Keratinocyte (primary cell): Measurements from ENCODE around the gene CLSTN3.

Source experiments
- EZH2 ChIP-seq: IDR thresholded peaks from one replicate; pipeline ENCODE4 v1.6.1; 2012; ENCODE audit warnings: inconsistent platforms, mild to moderate bottlenecking, low read length, moderate library complexity
- TF ChIP-seq, protein P1 (sequence below), 3 experiments: IDR thresholded peaks in 1 of 3; conservative IDR thresholded peaks in 1 of 3; optimal IDR thresholded peaks in 1 of 3; 2 replicates in 2 of 3; 3 replicates in 1 of 3; pipeline versions ENCODE3 to v1.5.1; 2011; ENCODE audit warnings: low read length in 3 of 3, mild to moderate bottlenecking in 3 of 3, moderate library complexity in 2 of 3, control low read depth in 1 of 3, inconsistent platforms in 1 of 3; ENCODE audit not compliant: insufficient read depth in 2 of 3; ENCODE audit errors: extremely low read depth in 1 of 3

GRCh38 chr12:7141351-7142005 lies 11.3 kb downstream of the CLSTN3 start:
- TF ChIP-seq, protein P1, sequence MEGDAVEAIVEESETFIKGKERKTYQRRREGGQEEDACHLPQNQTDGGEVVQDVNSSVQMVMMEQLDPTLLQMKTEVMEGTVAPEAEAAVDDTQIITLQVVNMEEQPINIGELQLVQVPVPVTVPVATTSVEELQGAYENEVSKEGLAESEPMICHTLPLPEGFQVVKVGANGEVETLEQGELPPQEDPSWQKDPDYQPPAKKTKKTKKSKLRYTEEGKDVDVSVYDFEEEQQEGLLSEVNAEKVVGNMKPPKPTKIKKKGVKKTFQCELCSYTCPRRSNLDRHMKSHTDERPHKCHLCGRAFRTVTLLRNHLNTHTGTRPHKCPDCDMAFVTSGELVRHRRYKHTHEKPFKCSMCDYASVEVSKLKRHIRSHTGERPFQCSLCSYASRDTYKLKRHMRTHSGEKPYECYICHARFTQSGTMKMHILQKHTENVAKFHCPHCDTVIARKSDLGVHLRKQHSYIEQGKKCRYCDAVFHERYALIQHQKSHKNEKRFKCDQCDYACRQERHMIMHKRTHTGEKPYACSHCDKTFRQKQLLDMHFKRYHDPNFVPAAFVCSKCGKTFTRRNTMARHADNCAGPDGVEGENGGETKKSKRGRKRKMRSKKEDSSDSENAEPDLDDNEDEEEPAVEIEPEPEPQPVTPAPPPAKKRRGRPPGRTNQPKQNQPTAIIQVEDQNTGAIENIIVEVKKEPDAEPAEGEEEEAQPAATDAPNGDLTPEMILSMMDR (optimal IDR thresholded peaks at IDR 0.05 in 1 of 3, IDR thresholded peaks at IDR 0.05 in 1 of 3, conservative IDR thresholded peaks at IDR 0.05 in 1 of 3; ENCODE audit: extremely low read depth in 1 of 3, insufficient read depth in 2 of 3, low read length in 3 of 3): no peak
- TF ChIP-seq EZH2: no peak
